B cell (primary cell): ENCODE results near the gene WNT9A.
"Not testable (repeated sequence)": the region's sequence is repeated elsewhere in the genome, so short reads cannot be mapped to it uniquely, and the experiment has no call there.

ENCODE experiments used
- EZH2 ChIP-seq: IDR thresholded peaks from 2 replicates; pipeline ENCODE4 v1.6.1; 2012; ENCODE audit warnings: borderline replicate concordance, low read depth, mild to moderate bottlenecking, moderate library complexity, low read length; ENCODE audit not compliant: insufficient read depth, poor library complexity, severe bottlenecking
- TF ChIP-seq, protein P1 (sequence below): fragments of 200-600 bp; IDR thresholded peaks from one replicate; pipeline ENCODE4 v1.8.0; 2022; ENCODE audit warnings: antibody characterized with exemption, mild to moderate bottlenecking

GRCh38 chr1:227877810-227878209 is 69.9 kb downstream of the WNT9A start:
- TF ChIP-seq, protein P1, sequence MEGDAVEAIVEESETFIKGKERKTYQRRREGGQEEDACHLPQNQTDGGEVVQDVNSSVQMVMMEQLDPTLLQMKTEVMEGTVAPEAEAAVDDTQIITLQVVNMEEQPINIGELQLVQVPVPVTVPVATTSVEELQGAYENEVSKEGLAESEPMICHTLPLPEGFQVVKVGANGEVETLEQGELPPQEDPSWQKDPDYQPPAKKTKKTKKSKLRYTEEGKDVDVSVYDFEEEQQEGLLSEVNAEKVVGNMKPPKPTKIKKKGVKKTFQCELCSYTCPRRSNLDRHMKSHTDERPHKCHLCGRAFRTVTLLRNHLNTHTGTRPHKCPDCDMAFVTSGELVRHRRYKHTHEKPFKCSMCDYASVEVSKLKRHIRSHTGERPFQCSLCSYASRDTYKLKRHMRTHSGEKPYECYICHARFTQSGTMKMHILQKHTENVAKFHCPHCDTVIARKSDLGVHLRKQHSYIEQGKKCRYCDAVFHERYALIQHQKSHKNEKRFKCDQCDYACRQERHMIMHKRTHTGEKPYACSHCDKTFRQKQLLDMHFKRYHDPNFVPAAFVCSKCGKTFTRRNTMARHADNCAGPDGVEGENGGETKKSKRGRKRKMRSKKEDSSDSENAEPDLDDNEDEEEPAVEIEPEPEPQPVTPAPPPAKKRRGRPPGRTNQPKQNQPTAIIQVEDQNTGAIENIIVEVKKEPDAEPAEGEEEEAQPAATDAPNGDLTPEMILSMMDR = not testable (repeated sequence)
- not testable (repeated sequence) for TF ChIP-seq EZH2
